Gastroesophageal sphincter (tissue), 4 donors: ENCODE measurements around the gene STAT5A. TPM values are rescaled to one million over a fixed set of nuclear protein-coding genes. Genes with fewer than 3 reads are reported as not detected.

Experiments
- ATAC-seq: fragments of 150-250 bp; one replicate; pipeline ENCODE4 v1.9.1; 2016; ENCODE audit warnings: mild to moderate bottlenecking, moderate library complexity
- H3K27ac ChIP-seq, 4 donors: fragments of 200-600 bp; sonication (generic) in 3 of 4; 1 replicate in 3 of 4; 2 replicates in 1 of 4; pipeline ENCODE4 v1.5.1; 2016 to 2019
- H3K27me3 ChIP-seq: fragments of 200-600 bp; sonication (generic); one replicate; pipeline ENCODE4 v1.5.1; 2019
- H3K36me3 ChIP-seq, 2 donors: fragments of 200-600 bp; sonication (generic); one replicate each; pipeline ENCODE4 v1.5.1; 2019; ENCODE audit warnings: control low read depth in 1 of 2
- H3K4me1 ChIP-seq, 3 donors: fragments of 200-600 bp; sonication (generic); 1 replicate in 2 of 3; 2 replicates in 1 of 3; pipeline ENCODE4 v1.5.1; 2016 to 2019; ENCODE audit warnings: control low read depth in 2 of 3
- H3K4me3 ChIP-seq, 2 donors: fragments of 200-600 bp; sonication (generic); one replicate each; pipeline ENCODE4 v1.5.1; 2019; ENCODE audit warnings: mild to moderate bottlenecking in 1 of 2, moderate library complexity in 1 of 2
- H3K9me3 ChIP-seq, 3 donors: fragments of 200-600 bp; sonication (generic); one replicate each; pipeline ENCODE4 v1.5.1; 2017 to 2019; ENCODE audit warnings: control low read depth in 2 of 3
- EP300 ChIP-seq: sonication (generic); formaldehyde crosslinking; IDR thresholded peaks from one replicate; pipeline ENCODE4 v1.6.1; 2017; ENCODE audit warnings: antibody characterized with exemption, mild to moderate bottlenecking
- POLR2A ChIP-seq, 2 donors: fragments of 450-650 bp; IDR thresholded peaks; one replicate each; pipeline ENCODE4 v1.6.1; 2017; ENCODE audit warnings: antibody characterized with exemption in 2 of 2, mild to moderate bottlenecking in 2 of 2, moderate library complexity in 1 of 2
- POLR2AphosphoS5 ChIP-seq: sonication (generic); formaldehyde crosslinking; IDR thresholded peaks from one replicate; pipeline ENCODE4 v1.6.1; 2017; ENCODE audit warnings: antibody characterized with exemption
- WGBS, 2 donors: methylation state at CpG; one replicate each; pipeline ENCODE4 v1.1.5; 2018; ENCODE audit warnings: low coverage in 1 of 2; 5-methylcytosine and 5-hydroxymethylcytosine counted together
- total RNA-seq, 4 donors: library from RNA; depleted of rRNA; stranded (reverse); fragments of >200 nt; gene quantifications; one replicate each; pipeline ENCODE4 v1.1.0, GENCODE V29; 2016
- TF ChIP-seq, protein P1 (sequence below), 4 experiments: fragments of 200-600 bp in 2 of 4; fragments of 450-650 bp in 2 of 4; sonication (generic) in 1 of 4; IDR thresholded peaks; one replicate each; pipeline ENCODE4 v1.5.1; 2017 to 2019; ENCODE audit warnings: antibody characterized with exemption in 4 of 4, mild to moderate bottlenecking in 2 of 4, moderate library complexity in 2 of 4

Gene STAT5A
- total RNA-seq, 4 donors from 2014 or later, result 61.8 to 80.8 (median 71.4) TPM

DNA sequence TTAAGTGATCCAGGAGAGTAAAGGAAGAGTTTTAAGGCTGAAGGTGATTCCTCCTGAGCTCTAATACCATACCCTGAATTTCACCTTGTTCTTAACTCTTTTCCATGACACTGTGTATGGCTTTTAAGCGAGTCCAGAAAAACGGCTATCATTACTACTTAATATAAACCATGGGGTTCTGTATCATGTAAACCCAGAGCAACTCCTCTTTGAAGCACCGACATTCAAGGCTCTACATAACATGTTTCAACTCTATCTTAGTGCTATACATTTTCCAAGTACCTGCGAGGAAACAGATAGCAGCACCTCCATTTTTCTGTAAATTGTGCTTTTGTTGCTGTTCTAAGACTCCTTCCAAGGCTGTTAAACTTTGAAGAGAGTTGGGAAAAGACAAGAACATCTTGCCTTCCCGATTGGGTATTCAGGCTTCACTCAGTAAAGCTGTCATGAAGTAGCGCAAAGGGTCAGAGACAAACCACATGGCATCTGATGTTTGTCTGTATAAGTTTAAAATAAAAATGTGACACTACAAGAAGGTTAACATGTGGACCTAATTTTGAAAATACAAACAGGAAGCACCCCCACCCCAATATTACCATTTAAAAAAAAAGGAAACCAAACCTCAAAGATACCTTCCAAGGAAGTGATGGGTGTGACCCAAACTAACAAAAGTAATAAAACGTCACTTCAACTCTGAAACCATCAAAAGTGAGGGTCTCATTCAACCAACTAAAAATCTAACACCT is 16.0 kb upstream of the STAT5A start:
- H3K9me3 ChIP-seq, result no peaks in the 10 kb centered on the region
- ATAC-seq, result no peak
- TF ChIP-seq POLR2A (IDR thresholded peaks at IDR 0.05) (no peak), POLR2AphosphoS5 (no peak), EP300 (no peak)
- TF ChIP-seq, protein P1, sequence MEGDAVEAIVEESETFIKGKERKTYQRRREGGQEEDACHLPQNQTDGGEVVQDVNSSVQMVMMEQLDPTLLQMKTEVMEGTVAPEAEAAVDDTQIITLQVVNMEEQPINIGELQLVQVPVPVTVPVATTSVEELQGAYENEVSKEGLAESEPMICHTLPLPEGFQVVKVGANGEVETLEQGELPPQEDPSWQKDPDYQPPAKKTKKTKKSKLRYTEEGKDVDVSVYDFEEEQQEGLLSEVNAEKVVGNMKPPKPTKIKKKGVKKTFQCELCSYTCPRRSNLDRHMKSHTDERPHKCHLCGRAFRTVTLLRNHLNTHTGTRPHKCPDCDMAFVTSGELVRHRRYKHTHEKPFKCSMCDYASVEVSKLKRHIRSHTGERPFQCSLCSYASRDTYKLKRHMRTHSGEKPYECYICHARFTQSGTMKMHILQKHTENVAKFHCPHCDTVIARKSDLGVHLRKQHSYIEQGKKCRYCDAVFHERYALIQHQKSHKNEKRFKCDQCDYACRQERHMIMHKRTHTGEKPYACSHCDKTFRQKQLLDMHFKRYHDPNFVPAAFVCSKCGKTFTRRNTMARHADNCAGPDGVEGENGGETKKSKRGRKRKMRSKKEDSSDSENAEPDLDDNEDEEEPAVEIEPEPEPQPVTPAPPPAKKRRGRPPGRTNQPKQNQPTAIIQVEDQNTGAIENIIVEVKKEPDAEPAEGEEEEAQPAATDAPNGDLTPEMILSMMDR (IDR thresholded peaks at IDR 0.05), result no peak
- no peaks in the 10 kb centered on the region for H3K27me3 ChIP-seq
- H3K4me3 ChIP-seq, result no peak overlapping the region
- H3K4me1 ChIP-seq, result peaks cover 7 to 72% (median 12%) of the 10 kb centered on the region in 3 donors
- WGBS, 2 donors, result 43 to 58% methylated on average over 5 to 7 of the region's 7 CpGs
- no peaks in the 10 kb centered on the region for H3K36me3 ChIP-seq
- no peak overlapping the region for H3K27ac ChIP-seq

DNA sequence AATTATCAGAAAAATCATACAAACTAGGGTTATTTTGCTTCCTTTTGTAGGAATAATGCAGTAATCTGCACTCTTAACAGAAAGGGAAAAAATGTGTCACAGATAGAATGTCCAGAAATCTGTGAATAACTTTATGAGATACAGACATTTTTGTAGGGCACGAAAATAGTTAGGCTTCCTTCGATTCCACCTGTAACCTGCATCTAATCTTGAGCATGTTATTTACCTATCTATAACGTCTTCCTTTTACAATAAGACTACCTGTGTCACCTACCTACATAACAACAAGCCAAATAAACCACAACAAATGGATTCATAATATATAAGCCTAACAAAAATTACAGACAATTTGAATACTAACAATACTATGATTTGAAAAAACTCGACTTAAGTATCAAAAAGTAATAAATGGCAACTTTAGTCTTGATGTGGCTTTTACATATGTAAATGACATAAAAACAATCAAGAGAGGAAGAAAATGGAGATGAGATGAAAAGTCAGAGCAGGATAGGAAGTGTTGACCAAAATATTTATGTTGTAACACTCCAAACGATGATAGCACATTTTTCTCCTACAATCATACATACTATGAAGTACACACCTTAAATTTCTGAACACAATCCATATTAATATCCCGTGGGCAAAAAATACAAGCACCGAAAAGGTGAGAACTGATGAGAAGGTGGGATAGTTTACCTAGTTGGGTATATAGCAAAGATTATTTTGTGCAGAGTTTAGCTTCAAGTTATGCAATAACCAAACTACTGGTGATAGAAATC is 14.6 kb upstream of the STAT5A start:
- peaks cover 7 to 73% (median 12%) of the 10 kb centered on the region in 3 donors for H3K4me1 ChIP-seq

DNA sequence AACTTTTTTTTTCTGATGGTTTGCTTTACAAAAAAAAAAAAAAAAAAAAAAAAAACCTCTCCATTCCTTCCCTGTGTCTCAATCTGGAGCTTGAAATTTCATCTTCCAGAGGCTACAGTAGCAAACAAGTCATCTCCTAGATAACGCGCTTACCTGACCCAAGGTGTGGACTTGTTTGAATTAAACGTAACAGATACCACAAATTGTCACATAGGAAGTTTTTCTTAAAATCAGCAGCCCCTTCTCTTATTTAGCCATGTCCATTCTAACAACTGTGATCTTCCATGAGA is 14.1 kb upstream of the STAT5A start:
- WGBS, 2 donors, result 77 to 97% methylated on average over 3 of the region's 3 CpGs
- Histone ChIP-seq H3K27ac (no peak overlapping the region), H3K9me3 (no peaks in the 10 kb centered on the region), H3K36me3 (no peaks in the 10 kb centered on the region), H3K4me1 (peaks cover 7 to 71% (median 12%) of the 10 kb centered on the region in 3 donors), H3K27me3 (no peaks in the 10 kb centered on the region), H3K4me3 (no peak overlapping the region)
- TF ChIP-seq, protein P1 (IDR thresholded peaks at IDR 0.05), result no peak
- no peak for TF ChIP-seq POLR2A (IDR thresholded peaks at IDR 0.05)
- no peak for TF ChIP-seq POLR2AphosphoS5
- no peak for TF ChIP-seq EP300
- no peak for ATAC-seq

More for the DNA sequence above, 14.6 kb upstream of the STAT5A start:
- no peak for TF ChIP-seq POLR2AphosphoS5
- Histone ChIP-seq H3K27ac (no peak overlapping the region), H3K9me3 (no peaks in the 10 kb centered on the region), H3K27me3 (no peaks in the 10 kb centered on the region), H3K36me3 (no peaks in the 10 kb centered on the region), H3K4me3 (no peak overlapping the region)
- WGBS, 2 donors, result 55 to 56% methylated on average over 6 to 7 of the region's 7 CpGs
- ATAC-seq, result no peak

DNA sequence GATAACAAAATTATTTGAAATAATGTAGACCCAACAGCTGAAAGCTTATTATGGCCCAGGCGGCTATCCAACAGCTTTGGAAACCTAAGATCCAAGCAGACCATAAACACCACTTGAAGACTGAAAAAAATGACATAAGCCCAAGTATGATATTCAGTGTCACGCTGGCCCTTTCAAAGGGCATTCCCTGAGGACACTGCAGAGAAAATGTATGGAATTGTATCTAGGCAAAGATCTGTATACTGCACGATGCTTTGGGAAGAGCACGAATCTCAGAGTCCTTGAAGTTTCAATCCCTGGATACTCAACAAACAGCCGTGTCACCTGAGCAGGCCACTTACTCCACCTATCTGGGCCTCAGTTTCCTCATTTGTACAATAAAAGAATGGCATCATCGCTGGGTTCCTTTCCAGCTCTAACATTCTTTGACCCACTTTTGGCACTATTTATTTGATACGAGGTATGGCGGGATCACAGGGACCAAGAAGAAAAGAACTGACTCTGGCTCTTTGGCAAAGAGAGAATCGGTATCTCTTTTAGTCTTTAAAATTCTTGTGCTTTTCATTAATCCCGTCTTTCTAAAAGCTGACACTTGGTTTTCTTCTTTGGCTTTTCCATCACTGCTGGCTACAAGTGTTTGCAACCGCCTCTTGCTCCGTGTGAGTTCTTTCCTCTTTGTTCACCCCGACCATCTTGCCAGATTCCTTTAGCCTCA is 13.3 kb upstream of the STAT5A start:
- TF ChIP-seq EP300 (no peak), POLR2A (IDR thresholded peaks at IDR 0.05) (no peak), POLR2AphosphoS5 (no peak)
- TF ChIP-seq, protein P1 (IDR thresholded peaks at IDR 0.05), result no peak
- Histone ChIP-seq H3K27me3 (no peaks in the 10 kb centered on the region), H3K27ac (peak overlapping the region in 3 of 4 donors; percentile 90 to 96 (median 92)), H3K36me3 (no peaks in the 10 kb centered on the region), H3K4me3 (peak overlapping the region; percentile 69 to 94), H3K4me1 (peaks cover 7 to 64% (median 12%) of the 10 kb centered on the region in 3 donors), H3K9me3 (no peaks in the 10 kb centered on the region)
- no peak for ATAC-seq
- whole genome bisulfite sequencing, 2 donors, result 15 to 24% methylated on average over 10 to 13 of the region's 13 CpGs
